Mesenchymal stem cell (in vitro differentiated cells and primary cell): ENCODE data around the gene TMED8.
"Not testable (repeated sequence)": the region's sequence is repeated elsewhere in the genome, so short reads cannot be mapped to it uniquely, and the experiment has no call there.

ENCODE experiments used
- DNase-seq: peaks from one replicate; pipeline ENCODE4 v3.0.0-alpha.2; 2013
- H2AFZ ChIP-seq: one replicate; pipeline ENCODE4 v1.6.1; 2013; ENCODE audit warnings: low read depth, mild to moderate bottlenecking, control low read depth, inconsistent platforms, low read length, moderate library complexity
- H2AK5ac ChIP-seq: 2 replicates; pipeline ENCODE4 v1.6.1; 2013; ENCODE audit warnings: low read length, moderate library complexity, mild to moderate bottlenecking, inconsistent platforms; ENCODE audit not compliant: severe bottlenecking
- H2BK120ac ChIP-seq: one replicate; pipeline ENCODE4 v1.6.1; 2013; ENCODE audit warnings: low read depth, mild to moderate bottlenecking, inconsistent platforms, low read length, moderate library complexity
- H2BK12ac ChIP-seq, 2 experiments: one replicate each; pipeline ENCODE4 v1.6.1; 2013; ENCODE audit warnings: inconsistent platforms in 2 of 2, low read length in 2 of 2, mild to moderate bottlenecking in 2 of 2, moderate library complexity in 2 of 2, control low read depth in 1 of 2
- H2BK15ac ChIP-seq: one replicate; pipeline ENCODE4 v1.6.1; 2013; ENCODE audit warnings: mild to moderate bottlenecking, low read depth, inconsistent platforms; ENCODE audit not compliant: poor library complexity, severe bottlenecking
- H2BK5ac ChIP-seq: 2 replicates; pipeline ENCODE4 v1.6.1; 2013; ENCODE audit warnings: low read depth, mild to moderate bottlenecking, low read length, control low read depth, inconsistent platforms; ENCODE audit not compliant: poor library complexity, severe bottlenecking
- H3K14ac ChIP-seq, 2 experiments: one replicate each; pipeline ENCODE4 v1.6.1; 2013; ENCODE audit warnings: inconsistent platforms in 2 of 2, low read length in 2 of 2, control low read depth in 1 of 2, mild to moderate bottlenecking in 1 of 2, moderate library complexity in 1 of 2
- H3K18ac ChIP-seq, 2 experiments: one replicate each; pipeline ENCODE4 v1.6.1; 2013; ENCODE audit warnings: inconsistent platforms in 2 of 2, low read length in 2 of 2, control low read depth in 1 of 2, low read depth in 1 of 2, mild to moderate bottlenecking in 1 of 2
- H3K23ac ChIP-seq, 2 experiments: one replicate each; pipeline ENCODE4 v1.6.1; 2013; ENCODE audit warnings: inconsistent platforms in 2 of 2, low read length in 2 of 2, mild to moderate bottlenecking in 2 of 2, moderate library complexity in 2 of 2, control low read depth in 1 of 2
- H3K27ac ChIP-seq: 2 replicates; pipeline ENCODE4 v1.5.1; 2013; ENCODE audit warnings: mild to moderate bottlenecking, moderate library complexity, low read length, control low read depth, inconsistent platforms; ENCODE audit not compliant: poor library complexity, severe bottlenecking
- H3K27me3 ChIP-seq, 2 experiments: 2 replicates each; pipeline versions ENCODE4 v1.6.1 to v1.7.0; 2013; ENCODE audit warnings: low read length in 2 of 2, mild to moderate bottlenecking in 2 of 2, moderate library complexity in 2 of 2, control low read depth in 1 of 2, inconsistent platforms in 1 of 2; ENCODE audit not compliant: control insufficient read depth in 1 of 2, insufficient read depth in 1 of 2
- H3K36me3 ChIP-seq, 2 experiments: 2 replicates each; pipeline versions ENCODE4 v1.6.1 to v1.7.0; 2013; ENCODE audit warnings: low read length in 2 of 2, control low read depth in 1 of 2, inconsistent platforms in 1 of 2, low read depth in 1 of 2, mild to moderate bottlenecking in 1 of 2; ENCODE audit not compliant: insufficient read depth in 2 of 2, control insufficient read depth in 1 of 2
- H3K4ac ChIP-seq, 2 experiments: one replicate each; pipeline ENCODE4 v1.6.1; 2013; ENCODE audit warnings: inconsistent platforms in 2 of 2, low read length in 2 of 2, mild to moderate bottlenecking in 2 of 2, moderate library complexity in 2 of 2, control low read depth in 1 of 2, low read depth in 1 of 2
- H3K4me1 ChIP-seq: 2 replicates; pipeline ENCODE4 v1.6.1; 2013; ENCODE audit warnings: low read depth, low read length, control low read depth; ENCODE audit not compliant: control insufficient read depth, insufficient read depth
- H3K4me2 ChIP-seq: 2 replicates; pipeline ENCODE4 v1.6.1; 2013; ENCODE audit warnings: low read length, mild to moderate bottlenecking, inconsistent platforms; ENCODE audit not compliant: poor library complexity, severe bottlenecking
- H3K4me3 ChIP-seq, 2 experiments: 2 replicates each; pipeline versions ENCODE4 v1.5.1 to v1.7.0; 2013; ENCODE audit warnings: low read length in 2 of 2, mild to moderate bottlenecking in 2 of 2, control low read depth in 1 of 2, low read depth in 1 of 2; ENCODE audit not compliant: insufficient read depth in 1 of 2
- H3K79me1 ChIP-seq: replicated peaks from 2 replicates; pipeline ENCODE4 v1.6.1; 2013; ENCODE audit warnings: mild to moderate bottlenecking, control low read depth, low read length, inconsistent platforms; ENCODE audit not compliant: poor library complexity, severe bottlenecking
- H3K9ac ChIP-seq: 2 replicates; pipeline ENCODE4 v1.7.0; 2013; ENCODE audit warnings: mild to moderate bottlenecking, low read length, moderate library complexity
- H3K9me3 ChIP-seq: 2 replicates; pipeline ENCODE4 v1.7.0; 2013; ENCODE audit warnings: mild to moderate bottlenecking, low read length; ENCODE audit not compliant: control insufficient read depth
- H4K8ac ChIP-seq: one replicate; pipeline ENCODE4 v1.6.1; 2013; ENCODE audit warnings: inconsistent platforms, mild to moderate bottlenecking, low read length, moderate library complexity
- H4K91ac ChIP-seq: one replicate; pipeline ENCODE4 v1.6.1; 2013; ENCODE audit warnings: mild to moderate bottlenecking, low read length, inconsistent platforms
- WGBS: methylation state at CpG from one replicate; pipeline ENCODE4 v1.1.7; 2013; ENCODE audit warnings: mixed read lengths; 5-methylcytosine and 5-hydroxymethylcytosine counted together

TMED8 gene

DNA sequence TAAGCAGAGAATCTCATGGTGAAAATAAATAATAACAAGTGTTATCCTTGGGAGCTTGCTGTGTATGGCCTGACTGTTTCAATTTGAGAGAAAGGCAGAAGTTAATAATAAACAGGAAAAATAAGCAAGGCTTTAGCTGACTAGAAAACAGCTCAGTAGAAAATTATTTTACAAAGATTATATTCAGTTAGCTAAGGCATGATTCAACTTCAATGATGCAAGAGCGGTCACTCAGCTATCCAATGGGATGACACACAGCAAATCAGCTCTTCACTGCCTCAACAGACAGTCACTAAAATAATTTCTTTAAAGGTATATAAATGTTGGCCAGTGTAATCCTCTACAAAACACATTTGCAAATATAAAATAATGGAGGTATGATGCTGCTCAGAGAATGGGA lies 37.5 kb downstream of the TMED8 start:
- Histone ChIP-seq H2AFZ (no peak overlapping the region), H3K4me2 (peak overlapping the region; percentile 8), H3K36me3 (peaks cover 12 to 41% of the 10 kb centered on the region in 2 experiments), H4K8ac (no peak overlapping the region), H3K79me1 (peaks cover 4% of the 10 kb centered on the region), H3K4ac (no peak overlapping the region), H3K4me3 (no peak overlapping the region), H2BK5ac (no peak overlapping the region), H3K18ac (no peak overlapping the region), H2BK12ac (no peak overlapping the region), H3K14ac (no peak overlapping the region), H2BK120ac (no peak overlapping the region), H3K9me3 (no peaks in the 10 kb centered on the region), H3K23ac (no peak overlapping the region), H4K91ac (no peak overlapping the region), H2AK5ac (no peak overlapping the region), H3K27ac (peak overlapping the region; percentile 60), H2BK15ac (no peak overlapping the region), H3K4me1 (peaks cover 1% of the 10 kb centered on the region), H3K9ac (peak overlapping the region; percentile 46), H3K27me3 (no peaks in the 10 kb centered on the region)
- WGBS, result 100% methylated on average over 1 of the region's 1 CpG
- peak; percentile 22 for DNase-seq

DNA sequence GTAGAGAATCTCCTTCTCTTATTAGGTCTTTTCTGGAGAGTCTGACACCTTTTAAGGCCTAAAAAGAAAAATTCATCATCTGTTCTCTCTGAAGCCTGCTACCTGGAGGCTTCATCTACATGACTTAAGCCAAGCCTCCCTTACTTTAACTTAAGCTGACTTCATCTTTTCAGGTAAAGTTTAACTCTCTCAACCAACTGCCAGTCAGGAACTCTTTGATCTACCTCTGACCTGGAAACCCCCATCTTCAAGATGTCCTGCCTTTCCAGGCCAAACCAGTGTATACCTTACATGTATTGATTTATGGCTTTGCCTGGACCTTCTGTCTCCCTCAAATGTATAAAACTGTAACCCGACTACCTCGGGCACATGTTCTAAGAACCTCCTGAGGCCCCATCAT lies 38.6 kb downstream of the TMED8 start:
- Histone ChIP-seq H2BK12ac (no peak overlapping the region), H3K27ac (no peak overlapping the region), H3K27me3 (no peaks in the 10 kb centered on the region), H3K36me3 (peaks cover 12 to 36% of the 10 kb centered on the region in 2 experiments), H2AK5ac (no peak overlapping the region), H3K9me3 (no peaks in the 10 kb centered on the region), H3K14ac (no peak overlapping the region), H3K23ac (no peak overlapping the region), H3K18ac (no peak overlapping the region), H2BK120ac (no peak overlapping the region), H3K9ac (no peak overlapping the region), H3K4ac (no peak overlapping the region), H2AFZ (no peak overlapping the region), H2BK5ac (no peak overlapping the region), H3K4me3 (no peak overlapping the region), H2BK15ac (no peak overlapping the region), H3K4me2 (no peak overlapping the region), H3K4me1 (peaks cover 1% of the 10 kb centered on the region), H4K91ac (no peak overlapping the region), H4K8ac (no peak overlapping the region), H3K79me1 (peaks cover 4% of the 10 kb centered on the region)
- WGBS, result 88% methylated on average over 2 of the region's 2 CpGs
- DNase-seq, result no peak

DNA sequence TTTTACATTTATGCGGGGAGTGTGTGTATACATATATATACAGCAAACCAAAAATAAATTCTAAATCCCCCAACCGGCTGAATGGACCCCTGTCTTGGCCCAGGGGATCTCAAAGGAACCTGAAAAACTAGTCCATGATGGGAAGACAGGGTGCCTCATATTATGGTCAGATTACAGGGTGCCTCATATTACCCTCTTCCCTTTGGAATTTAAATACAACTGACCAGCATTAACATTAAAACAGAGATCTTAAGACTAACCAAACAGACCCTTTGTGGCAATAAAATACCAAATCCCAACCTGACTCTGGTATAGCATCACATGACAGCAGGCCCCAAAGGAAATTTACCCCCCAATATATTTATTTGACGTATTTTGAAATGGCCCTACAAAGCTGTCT lies 39.0 kb downstream of the TMED8 start:
- Histone ChIP-seq H4K91ac (no peak overlapping the region), H4K8ac (no peak overlapping the region), H2BK15ac (no peak overlapping the region), H3K36me3 (peaks cover 12 to 32% of the 10 kb centered on the region in 2 experiments), H2BK12ac (no peak overlapping the region), H3K14ac (no peak overlapping the region), H3K4ac (no peak overlapping the region), H3K4me1 (peaks cover 1% of the 10 kb centered on the region), H2AFZ (no peak overlapping the region), H3K9me3 (no peaks in the 10 kb centered on the region), H3K9ac (no peak overlapping the region), H3K4me2 (no peak overlapping the region), H3K79me1 (peaks cover 4% of the 10 kb centered on the region), H2AK5ac (no peak overlapping the region), H2BK120ac (no peak overlapping the region), H2BK5ac (no peak overlapping the region), H3K23ac (no peak overlapping the region), H3K18ac (no peak overlapping the region), H3K4me3 (no peak overlapping the region), H3K27ac (no peak overlapping the region), H3K27me3 (no peaks in the 10 kb centered on the region)
- WGBS, result 80% methylated on average over 1 of the region's 3 CpGs
- no peak for DNase-seq

DNA sequence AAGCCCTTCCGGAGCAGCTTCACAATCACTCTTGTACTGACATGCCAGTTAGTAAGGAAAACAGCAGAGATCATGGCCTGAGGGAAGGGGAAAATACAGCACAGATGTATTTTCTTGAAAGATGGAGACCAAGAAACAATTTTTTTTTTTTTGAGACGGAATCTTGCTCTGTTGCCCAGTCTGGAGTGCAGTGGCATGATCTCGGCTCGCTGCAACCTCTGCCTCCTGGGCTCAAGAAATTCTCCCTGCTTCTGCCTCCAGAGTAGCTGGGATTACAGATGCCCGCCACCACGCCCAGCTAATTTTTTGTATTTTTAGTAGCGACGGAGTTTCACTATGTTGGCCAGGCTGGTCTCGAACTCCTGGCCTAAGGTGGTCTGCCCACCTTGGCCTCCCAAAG lies 39.6 kb downstream of the TMED8 start:
- not testable (repeated sequence) for H3K9me3 ChIP-seq, H2BK15ac ChIP-seq, H2BK12ac ChIP-seq, H2BK120ac ChIP-seq, H3K4me2 ChIP-seq, H4K91ac ChIP-seq, H2BK5ac ChIP-seq, H3K14ac ChIP-seq, H3K79me1 ChIP-seq, H3K4me3 ChIP-seq, H2AFZ ChIP-seq, H3K9ac ChIP-seq, H3K18ac ChIP-seq, H3K23ac ChIP-seq, H2AK5ac ChIP-seq, H3K4me1 ChIP-seq, H3K27me3 ChIP-seq, DNase-seq, H4K8ac ChIP-seq, H3K27ac ChIP-seq, H3K4ac ChIP-seq
- H3K36me3 ChIP-seq, result peaks cover 12 to 26% of the 10 kb centered on the region in 2 experiments
- 97% methylated on average over 9 of the region's 9 CpGs for WGBS
